ENCODE results near the gene FAIM2. TPM values are rescaled to one million over a fixed set of nuclear protein-coding genes. Genes with fewer than 3 reads are reported as not detected.

FAIM2 gene
- polyA plus RNA-seq, 2 of the 4 experiments (the other 2 are of a cell fraction): 0.23 TPM; not detected in 1

DNA sequence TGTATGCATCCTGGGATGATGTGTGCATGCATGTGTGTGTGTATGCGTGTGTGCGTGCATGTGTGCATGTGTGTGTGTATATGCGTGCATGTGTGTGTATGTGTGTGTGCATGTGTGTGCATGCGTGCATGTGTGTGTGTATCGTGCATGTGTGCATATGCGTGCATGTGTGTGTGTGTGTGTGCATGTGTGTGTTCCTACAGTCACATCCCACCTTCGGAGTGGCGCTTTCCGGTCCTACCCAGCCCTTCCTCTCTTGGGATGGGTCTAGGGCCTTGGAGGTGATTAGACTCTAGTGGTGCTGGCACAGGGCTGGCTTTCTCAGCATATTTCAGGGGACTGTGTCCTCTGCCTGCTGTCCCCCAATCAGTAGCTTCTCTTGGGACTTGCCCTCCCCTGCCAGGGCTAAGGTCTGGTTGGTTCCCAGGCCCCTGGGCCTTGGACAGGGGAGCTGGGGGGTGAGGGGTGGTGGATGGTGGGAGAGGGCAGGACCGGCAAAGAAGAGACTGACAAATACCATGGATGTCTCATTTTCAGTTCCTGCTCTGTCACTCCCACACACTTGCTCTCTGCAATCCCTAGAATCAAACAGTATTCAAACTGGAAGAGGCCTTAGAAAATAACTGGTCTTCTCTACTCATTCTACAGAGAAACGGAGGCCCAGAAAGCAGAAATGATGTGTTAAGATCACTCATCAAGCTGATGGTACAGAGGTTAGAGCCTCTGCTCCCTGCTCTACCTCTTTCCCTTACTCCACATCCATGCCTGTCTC lies 21.9 kb upstream of the FAIM2 start (continued):
- TF ChIP-seq MAFK (IDR thresholded peaks at IDR 0.05; ENCODE audit: partially characterized antibody): no peak
- no peak for TF ChIP-seq NFE2L2 (conservative IDR thresholded peaks at IDR 0.05; ENCODE audit: low read length)
- no peak for TF ChIP-seq FOSB (CRISPR knock-in tag; IDR thresholded peaks at IDR 0.05)
- TF ChIP-seq RCOR1 (IDR thresholded peaks at IDR 0.05; ENCODE audit: low read depth, low read length): no peak
- no peak for TF ChIP-seq JUNB (IDR thresholded peaks at IDR 0.05)

DNA sequence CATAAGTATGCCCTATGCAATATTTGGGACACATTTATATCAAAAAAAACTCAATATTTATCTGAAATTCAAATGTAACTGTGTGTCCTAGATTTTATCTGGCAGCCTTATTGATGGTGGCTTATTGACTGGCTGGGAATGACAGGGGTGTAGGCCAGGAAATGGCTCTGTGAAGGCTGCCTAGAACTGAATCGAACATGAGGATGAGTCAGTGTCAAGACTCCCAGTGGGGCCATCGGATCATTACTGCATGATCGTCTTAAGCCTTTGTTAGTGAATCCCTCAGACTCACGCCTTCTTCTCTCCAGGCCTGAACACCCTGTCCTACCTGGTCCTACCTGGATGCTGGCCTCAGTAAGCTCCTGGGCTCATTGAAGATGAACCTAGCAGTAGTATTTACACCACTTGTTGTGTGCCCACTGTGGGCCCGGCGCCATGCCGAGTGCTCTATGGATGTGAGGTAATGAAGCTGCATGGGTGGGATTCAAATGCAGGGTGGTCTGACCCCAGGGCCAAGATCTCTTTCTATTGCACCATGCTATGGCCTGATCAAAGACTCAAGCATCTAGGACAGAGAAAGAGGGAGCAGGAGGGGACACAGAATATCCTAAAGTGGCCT lies 21.0 kb upstream of the FAIM2 start:
- FAIRE-seq (no peak), DNase-seq (ENCODE audit: low read depth in 1 of 2, low spot score in 1 of 2) (no peak), ATAC-seq (no peak)
- no peaks in the 10 kb centered on the region for H3K9me3 ChIP-seq
- WGBS (ENCODE audit: missing lambda C conversion rate): 80% methylated on average over 7 of the region's 7 CpGs
- TF ChIP-seq RFX5 (IDR thresholded peaks at IDR 0.05) (no peak), KDM1A (IDR thresholded peaks at IDR 0.05; ENCODE audit: low read depth) (no peak), TP53 (CRISPR knock-in tag; IDR thresholded peaks at IDR 0.05) (no peak), FOXS1 (CRISPR knock-in tag; IDR thresholded peaks at IDR 0.05) (no peak), MAZ (IDR thresholded peaks at IDR 0.05; ENCODE audit: borderline replicate concordance, low read depth, low read length) (no peak), SMC3 (IDR thresholded peaks at IDR 0.05) (no peak), ZNF302 (CRISPR knock-in tag; IDR thresholded peaks at IDR 0.05) (no peak), HDAC2 (IDR thresholded peaks at IDR 0.05) (no peak)
- TF ChIP-seq, protein P1, sequence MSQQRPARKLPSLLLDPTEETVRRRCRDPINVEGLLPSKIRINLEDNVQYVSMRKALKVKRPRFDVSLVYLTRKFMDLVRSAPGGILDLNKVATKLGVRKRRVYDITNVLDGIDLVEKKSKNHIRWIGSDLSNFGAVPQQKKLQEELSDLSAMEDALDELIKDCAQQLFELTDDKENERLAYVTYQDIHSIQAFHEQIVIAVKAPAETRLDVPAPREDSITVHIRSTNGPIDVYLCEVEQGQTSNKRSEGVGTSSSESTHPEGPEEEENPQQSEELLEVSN (IDR thresholded peaks at IDR 0.05; ENCODE audit: borderline replicate concordance, low read depth): no peak
- ChIA-PET CTCF (no interaction called here), POLR2A (no interaction called here)
- H3K27ac ChIP-seq: no peak overlapping the region
- H3K4me3 ChIP-seq: no peak overlapping the region
- H3K4me1 ChIP-seq: no peaks in the 10 kb centered on the region
- no peak overlapping the region for H3K4me2 ChIP-seq

DNA sequence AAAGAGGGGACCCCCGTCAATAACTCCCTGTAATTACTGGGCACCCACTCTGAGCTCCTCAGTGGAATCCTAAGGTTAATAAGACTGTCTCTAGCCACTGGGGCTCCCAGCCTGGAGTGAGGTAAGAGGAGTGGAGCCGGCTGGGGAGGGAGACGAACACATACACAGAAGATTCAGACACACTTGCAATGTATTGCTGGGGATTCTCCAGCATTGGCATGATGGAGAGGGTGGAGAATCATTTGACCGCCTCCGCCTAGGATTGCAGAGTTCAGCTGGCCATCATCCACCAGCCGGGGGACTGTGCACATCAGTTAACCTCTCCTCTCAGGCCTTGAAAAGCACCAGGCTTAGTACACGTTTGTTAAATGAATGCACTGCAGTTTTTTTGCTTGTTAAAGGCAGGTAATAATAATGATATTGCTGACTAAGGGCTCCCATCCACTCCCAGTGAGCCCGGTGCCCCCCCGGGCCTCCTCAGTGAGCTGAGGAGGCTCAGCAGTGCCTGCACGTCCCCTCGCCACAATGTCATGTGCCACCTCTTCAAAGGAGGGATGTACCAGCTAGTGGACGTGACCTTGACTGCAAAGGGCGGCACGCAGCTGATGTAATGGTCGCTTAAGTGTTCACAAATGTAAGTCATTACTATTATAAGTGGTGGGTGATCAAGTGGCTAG lies 20.3 kb upstream of the FAIM2 start:
- TF ChIP-seq JUN (IDR thresholded peaks at IDR 0.05) (no peak), MAFK (IDR thresholded peaks at IDR 0.05; ENCODE audit: partially characterized antibody) (peak; percentile 62)
- Histone ChIP-seq H3K4me2 (no peak overlapping the region), H3K4me1 (no peaks in the 10 kb centered on the region), H3K27ac (no peak overlapping the region), H3K4me3 (no peak overlapping the region), H3K9me3 (no peaks in the 10 kb centered on the region)
- ATAC-seq (no peak), DNase-seq (ENCODE audit: low read depth in 1 of 2, low spot score in 1 of 2) (no peak), FAIRE-seq (no peak)
- WGBS (ENCODE audit: missing lambda C conversion rate): 73% methylated on average over 15 of the region's 15 CpGs
- ChIA-PET POLR2A (no interaction called here), CTCF (interaction anchor here (1.0 to 1.1 kb wide), 2 partner anchors 43 to 133 kb away, joined by 3 to 4 read pairs; no protein-coding TSS in a partner anchor)

DNA sequence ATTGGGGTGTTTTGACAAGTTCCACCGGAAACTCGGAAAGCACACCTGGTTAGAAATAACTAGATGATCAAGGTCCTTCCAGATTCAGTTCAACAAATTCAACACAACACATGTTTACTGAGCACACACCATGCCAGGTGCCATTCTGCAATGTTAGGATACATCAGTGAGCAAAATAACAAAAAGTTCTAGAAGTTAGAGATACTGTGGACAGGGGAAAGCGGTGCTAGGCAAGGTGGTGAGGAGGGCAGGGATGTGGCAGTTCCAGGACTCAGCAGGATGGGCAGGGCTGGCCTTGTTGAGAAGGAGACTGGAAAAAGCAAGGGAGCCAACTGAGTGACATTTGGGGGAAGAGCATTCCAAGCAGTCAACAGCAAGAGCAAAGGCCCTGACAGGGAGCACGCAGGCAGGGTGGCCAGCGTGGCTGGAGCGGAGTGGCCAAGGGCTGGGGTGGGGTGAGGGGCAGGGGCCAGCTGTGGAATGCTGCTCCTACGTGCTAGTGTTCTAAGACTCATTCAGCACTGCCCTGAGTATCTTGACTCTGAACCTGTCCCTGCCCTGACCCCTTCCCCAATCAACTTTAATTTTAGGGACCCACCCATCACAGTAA lies 19.4 kb upstream of the FAIM2 start:
- FAIRE-seq (no peak), ATAC-seq (no peak; a peak in 1 of 6 replicates)

More for the DNA sequence above, 19.4 kb upstream of the FAIM2 start:
- no peaks in the 10 kb centered on the region for H3K9me3 ChIP-seq
- TF ChIP-seq, protein P2, sequence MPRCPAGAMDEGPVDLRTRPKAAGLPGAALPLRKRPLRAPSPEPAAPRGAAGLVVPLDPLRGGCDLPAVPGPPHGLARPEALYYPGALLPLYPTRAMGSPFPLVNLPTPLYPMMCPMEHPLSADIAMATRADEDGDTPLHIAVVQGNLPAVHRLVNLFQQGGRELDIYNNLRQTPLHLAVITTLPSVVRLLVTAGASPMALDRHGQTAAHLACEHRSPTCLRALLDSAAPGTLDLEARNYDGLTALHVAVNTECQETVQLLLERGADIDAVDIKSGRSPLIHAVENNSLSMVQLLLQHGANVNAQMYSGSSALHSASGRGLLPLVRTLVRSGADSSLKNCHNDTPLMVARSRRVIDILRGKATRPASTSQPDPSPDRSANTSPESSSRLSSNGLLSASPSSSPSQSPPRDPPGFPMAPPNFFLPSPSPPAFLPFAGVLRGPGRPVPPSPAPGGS (IDR thresholded peaks at IDR 0.05): no peak
- TF ChIP-seq ESRRA (IDR thresholded peaks at IDR 0.05; ENCODE audit: borderline replicate concordance, low read length) (no peak), MAZ (IDR thresholded peaks at IDR 0.05; ENCODE audit: borderline replicate concordance, low read depth, low read length) (no peak), FOSL2 (IDR thresholded peaks at IDR 0.05) (no peak), FOSL2 (CRISPR knock-in tag; IDR thresholded peaks at IDR 0.05) (no peak), EHMT2 (IDR thresholded peaks at IDR 0.05; ENCODE audit: low read depth) (no peak), TP53 (CRISPR knock-in tag; IDR thresholded peaks at IDR 0.05) (no peak)
- TF ChIP-seq, protein P3, sequence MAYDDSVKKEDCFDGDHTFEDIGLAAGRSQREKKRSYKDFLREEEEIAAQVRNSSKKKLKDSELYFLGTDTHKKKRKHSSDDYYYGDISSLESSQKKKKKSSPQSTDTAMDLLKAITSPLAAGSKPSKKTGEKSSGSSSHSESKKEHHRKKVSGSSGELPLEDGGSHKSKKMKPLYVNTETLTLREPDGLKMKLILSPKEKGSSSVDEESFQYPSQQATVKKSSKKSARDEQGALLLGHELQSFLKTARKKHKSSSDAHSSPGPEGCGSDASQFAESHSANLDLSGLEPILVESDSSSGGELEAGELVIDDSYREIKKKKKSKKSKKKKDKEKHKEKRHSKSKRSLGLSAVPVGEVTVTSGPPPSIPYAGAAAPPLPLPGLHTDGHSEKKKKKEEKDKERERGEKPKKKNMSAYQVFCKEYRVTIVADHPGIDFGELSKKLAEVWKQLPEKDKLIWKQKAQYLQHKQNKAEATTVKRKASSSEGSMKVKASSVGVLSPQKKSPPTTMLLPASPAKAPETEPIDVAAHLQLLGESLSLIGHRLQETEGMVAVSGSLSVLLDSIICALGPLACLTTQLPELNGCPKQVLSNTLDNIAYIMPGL (CRISPR knock-in tag; IDR thresholded peaks at IDR 0.05; ENCODE audit: borderline replicate concordance): no peak
- TF ChIP-seq, protein P4, sequence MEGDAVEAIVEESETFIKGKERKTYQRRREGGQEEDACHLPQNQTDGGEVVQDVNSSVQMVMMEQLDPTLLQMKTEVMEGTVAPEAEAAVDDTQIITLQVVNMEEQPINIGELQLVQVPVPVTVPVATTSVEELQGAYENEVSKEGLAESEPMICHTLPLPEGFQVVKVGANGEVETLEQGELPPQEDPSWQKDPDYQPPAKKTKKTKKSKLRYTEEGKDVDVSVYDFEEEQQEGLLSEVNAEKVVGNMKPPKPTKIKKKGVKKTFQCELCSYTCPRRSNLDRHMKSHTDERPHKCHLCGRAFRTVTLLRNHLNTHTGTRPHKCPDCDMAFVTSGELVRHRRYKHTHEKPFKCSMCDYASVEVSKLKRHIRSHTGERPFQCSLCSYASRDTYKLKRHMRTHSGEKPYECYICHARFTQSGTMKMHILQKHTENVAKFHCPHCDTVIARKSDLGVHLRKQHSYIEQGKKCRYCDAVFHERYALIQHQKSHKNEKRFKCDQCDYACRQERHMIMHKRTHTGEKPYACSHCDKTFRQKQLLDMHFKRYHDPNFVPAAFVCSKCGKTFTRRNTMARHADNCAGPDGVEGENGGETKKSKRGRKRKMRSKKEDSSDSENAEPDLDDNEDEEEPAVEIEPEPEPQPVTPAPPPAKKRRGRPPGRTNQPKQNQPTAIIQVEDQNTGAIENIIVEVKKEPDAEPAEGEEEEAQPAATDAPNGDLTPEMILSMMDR (IDR thresholded peaks at IDR 0.05): no peak
- H3K4me3 ChIP-seq: no peak overlapping the region
- DNase-seq (ENCODE audit: low read depth in 1 of 2, low spot score in 1 of 2): no peak
- ChIA-PET CTCF (interaction anchor here (1.0 to 1.1 kb wide), 2 partner anchors 43 to 133 kb away, joined by 3 to 4 read pairs; no protein-coding TSS in a partner anchor), POLR2A (no interaction called here)
- H3K27ac ChIP-seq: no peak overlapping the region
- whole genome bisulfite sequencing (ENCODE audit: missing lambda C conversion rate): 85% methylated on average over 7 of the region's 7 CpGs
- H3K4me1 ChIP-seq: no peaks in the 10 kb centered on the region
- H3K4me2 ChIP-seq: no peak overlapping the region

Data from A549 (cell line).